Activated naive CD8-positive, alpha-beta T cell treated with anti-CD3 and anti-CD28 coated beads for 36 hours (primary cell): Measurements from ENCODE around the gene RAB25. TPM values are rescaled to one million over a fixed set of nuclear protein-coding genes. Genes with fewer than 3 reads are reported as not detected.
"Not testable (repeated sequence)": the region's sequence is repeated elsewhere in the genome, so short reads cannot be mapped to it uniquely, and the experiment has no call there.

ENCODE experiments used
- DNase-seq: peaks from one replicate; pipeline ENCODE4 v3.0.0; 2021
- H3K27ac Mint-ChIP-seq: one replicate; pipeline ENCODE4 v1.8.0; 2022; ENCODE audit warnings: mild to moderate bottlenecking, moderate library complexity, mixed read lengths
- H3K27me3 Mint-ChIP-seq: one replicate; pipeline ENCODE4 v1.8.0; 2022; ENCODE audit warnings: mild to moderate bottlenecking, mixed read lengths
- H3K36me3 Mint-ChIP-seq: one replicate; pipeline ENCODE4 v1.8.0; 2021; ENCODE audit warnings: mild to moderate bottlenecking, mixed read lengths
- H3K4me1 Mint-ChIP-seq: one replicate; pipeline ENCODE4 v1.8.0; 2021; ENCODE audit warnings: mixed read lengths
- H3K4me3 Mint-ChIP-seq: one replicate; pipeline ENCODE4 v1.8.0; 2022; ENCODE audit warnings: mild to moderate bottlenecking, moderate library complexity, mixed read lengths
- H3K9me3 Mint-ChIP-seq: one replicate; pipeline ENCODE4 v1.8.0; 2022; ENCODE audit warnings: mixed read lengths
- total RNA-seq, 2 experiments: library from RNA; stranded (reverse); gene quantifications; one replicate each; pipeline ENCODE4 v1.2.3, GENCODE V29; 2021

The RAB25 gene
- under 1 TPM; 0.64 to 0.99 TPM for total RNA-seq

DNA sequence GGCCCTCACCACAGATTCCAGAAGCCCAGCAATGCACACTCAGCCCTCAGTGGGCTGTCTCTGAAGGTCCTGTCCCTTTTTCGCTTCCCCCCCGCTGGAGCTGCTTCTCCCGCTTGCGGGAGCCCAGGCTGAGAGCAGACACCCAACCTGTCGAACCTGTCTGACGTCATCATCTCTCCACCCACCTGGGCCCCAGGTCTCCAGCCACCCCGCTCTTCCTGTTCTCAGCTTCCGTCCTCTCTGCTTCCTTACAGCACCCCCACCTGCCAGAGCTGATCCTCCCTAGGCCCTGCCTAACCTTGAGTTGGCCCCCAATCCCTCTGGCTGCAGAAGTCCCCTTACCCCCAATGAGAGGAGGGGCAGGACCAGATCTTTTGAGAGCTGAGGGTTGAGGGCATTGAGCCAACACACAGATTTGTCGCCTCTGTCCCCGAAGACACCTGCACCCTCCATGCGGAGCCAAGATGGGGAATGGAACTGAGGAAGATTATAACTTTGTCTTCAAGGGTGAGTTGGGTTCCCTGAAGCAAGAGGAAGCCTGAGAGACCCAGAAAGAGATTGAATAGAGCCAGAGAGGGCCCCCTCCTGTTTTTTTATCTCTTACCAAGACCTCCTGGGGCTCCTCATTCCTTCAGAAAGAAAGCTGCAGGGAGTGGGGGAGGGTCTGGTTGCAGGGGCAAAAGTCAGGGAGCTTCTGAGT lies at the start of gene RAB25:
Gene RAB25, plus strand, starts transcription at position 224 of the 700 bp plus-strand sequence. Its CDS starts 241 bp downstream, at position 465.
- Mint-ChIP-seq H3K4me3 (peak within 1 kb of the TSS; percentile 26), H3K36me3 (peaks cover 5% of the 10 kb centered on the region), H3K27ac (peak within 1 kb of the TSS; percentile 14), H3K27me3 (no peaks in the 10 kb centered on the region), H3K9me3 (no peaks in the 10 kb centered on the region), H3K4me1 (peaks cover 13% of the 10 kb centered on the region)
- DNase-seq = no peak

- Mint-ChIP-seq H3K36me3 (peaks cover 29% of the 10 kb centered on the region), H3K9me3 (no peaks in the 10 kb centered on the region), H3K27ac (no peak overlapping the region), H3K4me1 (peaks cover 6% of the 10 kb centered on the region), H3K4me3 (no peak overlapping the region), H3K27me3 (no peaks in the 10 kb centered on the region)
- DNase-seq = no peak
Observed at GRCh38 chr1:156012051-156012817, 48.7 kb upstream of the RAB25 start.

- Mint-ChIP-seq H3K27me3 (no peaks in the 10 kb centered on the region), H3K27ac (no peak overlapping the region), H3K4me1 (peaks cover 14% of the 10 kb centered on the region), H3K36me3 (peaks cover 37% of the 10 kb centered on the region), H3K9me3 (no peaks in the 10 kb centered on the region), H3K4me3 (no peak overlapping the region)
- DNase-seq = no peak
Observed at GRCh38 chr1:156014829-156015228, 46.1 kb upstream of the RAB25 start.

DNA sequence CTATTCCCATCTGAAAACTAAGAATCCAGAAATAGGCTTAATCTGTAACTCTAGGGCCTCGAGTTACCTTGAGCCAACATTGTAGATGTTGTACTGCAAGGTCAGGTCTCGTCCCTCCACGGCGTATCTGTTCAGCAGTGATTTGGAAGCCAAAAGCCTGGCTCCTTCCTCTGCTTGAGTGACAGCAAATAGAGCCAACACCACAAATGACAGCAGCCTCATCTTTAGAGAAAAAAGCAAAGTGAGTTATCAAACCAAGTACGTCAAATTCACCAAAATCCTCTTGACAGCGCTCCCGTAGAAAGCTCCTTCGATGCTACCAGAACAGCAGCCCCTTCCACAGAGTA lies 41.0 kb upstream of the RAB25 start:
- Mint-ChIP-seq H3K4me3 (peak overlapping the region; percentile 96), H3K4me1 (peaks cover 20% of the 10 kb centered on the region), H3K27me3 (peaks cover 1% of the 10 kb centered on the region), H3K27ac (peak overlapping the region; percentile 93), H3K9me3 (no peaks in the 10 kb centered on the region), H3K36me3 (peaks cover 24% of the 10 kb centered on the region)
- DNase-seq = no peak

DNA sequence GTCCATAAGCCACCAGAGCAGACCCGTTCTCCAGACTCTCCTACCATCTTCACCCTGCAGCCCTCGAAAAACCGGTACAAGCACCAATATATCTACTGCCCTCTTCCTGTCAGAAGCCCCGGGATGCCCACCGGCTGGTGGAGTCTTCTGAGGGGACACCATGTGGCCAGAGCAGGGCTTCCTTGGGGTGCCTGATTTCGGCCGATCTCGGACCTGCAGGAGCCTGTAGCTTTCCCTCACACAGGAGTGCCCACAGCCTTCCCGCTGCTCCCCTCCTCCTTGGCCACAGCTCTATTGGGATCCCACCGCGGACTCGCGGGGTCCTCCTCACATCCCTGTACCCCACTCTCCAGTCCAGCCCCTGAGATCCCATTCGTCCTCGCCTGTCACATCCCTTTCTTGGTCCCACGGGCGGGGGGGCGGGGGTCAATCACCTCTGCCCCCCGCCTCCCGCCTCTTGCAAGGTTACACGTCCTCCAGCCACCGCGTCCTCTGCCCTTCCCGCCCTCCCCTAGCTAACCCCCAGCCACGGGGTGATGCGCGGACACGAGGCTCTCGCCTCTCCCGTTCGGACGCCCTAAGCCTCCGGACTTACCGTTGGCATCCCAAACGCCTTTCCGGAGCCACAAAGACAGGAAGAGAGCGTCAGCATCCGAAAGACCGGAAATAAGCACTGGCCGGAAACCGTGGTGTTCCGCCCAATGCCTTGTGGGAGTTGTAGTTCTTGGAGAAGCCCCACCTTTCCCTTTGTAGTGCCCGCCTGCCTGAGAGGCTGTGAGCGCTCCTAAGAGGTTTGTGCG lies 40.5 kb upstream of the RAB25 start, which contains the start of gene SSR2:
Gene SSR2, minus strand, starts transcription at position 659 of the 800 bp plus-strand sequence. CDS start 784 bp downstream, outside the sequence.
- Mint-ChIP-seq H3K27me3 (peaks cover 7% of the 10 kb centered on the region), H3K4me1 (peaks cover 20% of the 10 kb centered on the region), H3K4me3 (peak within 1 kb of the TSS; percentile 96), H3K9me3 (no peaks in the 10 kb centered on the region), H3K36me3 (peaks cover 24% of the 10 kb centered on the region), H3K27ac (peak within 1 kb of the TSS; percentile 93)
- DNase-seq = peak; percentile 85

DNA sequence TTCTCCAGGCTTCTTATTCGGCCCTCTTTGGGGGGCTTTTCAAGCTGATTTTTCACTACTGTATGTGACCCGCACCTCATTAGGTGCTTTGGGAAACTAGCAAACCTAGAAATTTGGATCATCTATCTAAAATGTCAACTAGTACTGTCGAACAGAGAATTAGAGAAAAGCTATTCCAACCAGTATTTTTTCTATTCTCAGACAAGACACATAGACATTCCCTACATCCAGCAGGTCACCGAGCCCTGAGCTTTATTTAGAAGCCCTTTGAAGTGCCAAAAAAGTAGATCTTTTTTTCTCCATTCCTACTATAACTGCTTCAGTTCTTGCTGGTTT lies 39.9 kb upstream of the RAB25 start:
- Mint-ChIP-seq H3K27ac (peak overlapping the region; percentile 93), H3K9me3 (no peaks in the 10 kb centered on the region), H3K27me3 (peaks cover 13% of the 10 kb centered on the region), H3K4me3 (peak overlapping the region; percentile 96), H3K4me1 (peaks cover 24% of the 10 kb centered on the region), H3K36me3 (peaks cover 24% of the 10 kb centered on the region)
- DNase-seq = no peak

GRCh38 chr1:156021954-156022353 lies 39.0 kb upstream of the RAB25 start:
- peaks cover 13% of the 10 kb centered on the region for H3K27me3 Mint-ChIP-seq
- no peak overlapping the region for H3K27ac Mint-ChIP-seq
- no peak overlapping the region for H3K4me3 Mint-ChIP-seq
- DNase-seq = no peak
- H3K36me3 Mint-ChIP-seq = peaks cover 19% of the 10 kb centered on the region
- peaks cover 21% of the 10 kb centered on the region for H3K4me1 Mint-ChIP-seq
- H3K9me3 Mint-ChIP-seq = no peaks in the 10 kb centered on the region

GRCh38 chr1:156024801-156025200 lies 36.2 kb upstream of the RAB25 start:
- H3K36me3 Mint-ChIP-seq = peaks cover 6% of the 10 kb centered on the region
- H3K9me3 Mint-ChIP-seq = no peaks in the 10 kb centered on the region
- H3K4me3 Mint-ChIP-seq = no peak overlapping the region
- H3K4me1 Mint-ChIP-seq = peaks cover 12% of the 10 kb centered on the region
- no peak for DNase-seq
- peaks cover 13% of the 10 kb centered on the region for H3K27me3 Mint-ChIP-seq
- no peak overlapping the region for H3K27ac Mint-ChIP-seq

DNA sequence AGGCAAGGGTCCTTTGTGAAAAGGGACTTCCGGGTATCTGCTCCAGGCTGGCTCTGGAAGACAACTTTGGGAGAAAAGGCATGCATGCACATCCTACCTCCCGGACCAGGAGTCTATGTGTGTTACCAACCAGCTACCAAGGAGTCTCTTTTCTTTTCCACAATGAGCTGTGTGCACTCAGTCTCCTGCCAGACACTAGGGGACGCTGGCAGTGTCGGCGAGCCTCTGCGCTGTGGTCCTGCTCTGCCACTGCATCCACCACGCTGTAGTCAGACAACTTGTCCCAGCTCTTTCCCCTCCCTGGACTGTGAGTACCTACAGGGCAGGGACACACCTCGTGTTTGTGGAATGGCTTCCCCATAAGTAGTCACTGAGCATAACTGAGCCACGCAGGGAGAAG lies 35.1 kb upstream of the RAB25 start:
- H3K9me3 Mint-ChIP-seq = no peaks in the 10 kb centered on the region
- no peak overlapping the region for H3K27ac Mint-ChIP-seq
- DNase-seq = peak; percentile 45
- H3K27me3 Mint-ChIP-seq = peaks cover 13% of the 10 kb centered on the region
- peaks cover 8% of the 10 kb centered on the region for H3K4me1 Mint-ChIP-seq
- no peaks in the 10 kb centered on the region for H3K36me3 Mint-ChIP-seq
- H3K4me3 Mint-ChIP-seq = no peak overlapping the region

- Mint-ChIP-seq H3K4me1 (peaks cover 7% of the 10 kb centered on the region), H3K4me3 (no peak overlapping the region), H3K27ac (no peak overlapping the region), H3K9me3 (no peaks in the 10 kb centered on the region), H3K36me3 (no peaks in the 10 kb centered on the region), H3K27me3 (peaks cover 13% of the 10 kb centered on the region)
- DNase-seq = no peak
Observed at GRCh38 chr1:156026588-156026987, 34.4 kb upstream of the RAB25 start.

DNA sequence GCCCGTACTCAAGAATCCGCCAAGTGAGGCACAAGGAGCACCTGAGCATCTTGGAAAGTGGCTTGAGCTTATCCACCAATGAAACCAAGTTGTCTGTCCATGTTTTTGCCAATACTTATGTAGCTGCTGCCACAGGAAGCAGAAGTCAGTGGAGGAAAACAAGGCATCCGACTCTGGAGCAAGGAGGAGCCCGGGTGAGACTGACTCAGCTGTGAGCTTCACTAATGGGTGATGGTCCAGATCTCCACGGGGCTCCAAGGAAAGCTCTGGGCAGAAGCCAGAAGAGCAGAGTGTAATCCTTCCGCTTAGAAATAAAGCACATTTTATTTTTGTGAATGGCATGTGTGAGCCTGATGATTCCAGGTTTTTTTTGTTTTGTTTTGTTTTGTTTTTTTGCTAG lies 27.9 kb upstream of the RAB25 start:
- no peaks in the 10 kb centered on the region for H3K27me3 Mint-ChIP-seq
- no peaks in the 10 kb centered on the region for H3K4me1 Mint-ChIP-seq
- no peaks in the 10 kb centered on the region for H3K9me3 Mint-ChIP-seq
- H3K36me3 Mint-ChIP-seq = peaks cover 3% of the 10 kb centered on the region
- H3K4me3 Mint-ChIP-seq = no peak overlapping the region
- H3K27ac Mint-ChIP-seq = no peak overlapping the region
- no peak for DNase-seq

GRCh38 chr1:156034991-156035390 lies 26.0 kb upstream of the RAB25 start:
- H3K27ac Mint-ChIP-seq, H3K4me1 Mint-ChIP-seq, H3K36me3 Mint-ChIP-seq, DNase-seq, H3K4me3 Mint-ChIP-seq, H3K9me3 Mint-ChIP-seq, H3K27me3 Mint-ChIP-seq: not testable (repeated sequence)

DNA sequence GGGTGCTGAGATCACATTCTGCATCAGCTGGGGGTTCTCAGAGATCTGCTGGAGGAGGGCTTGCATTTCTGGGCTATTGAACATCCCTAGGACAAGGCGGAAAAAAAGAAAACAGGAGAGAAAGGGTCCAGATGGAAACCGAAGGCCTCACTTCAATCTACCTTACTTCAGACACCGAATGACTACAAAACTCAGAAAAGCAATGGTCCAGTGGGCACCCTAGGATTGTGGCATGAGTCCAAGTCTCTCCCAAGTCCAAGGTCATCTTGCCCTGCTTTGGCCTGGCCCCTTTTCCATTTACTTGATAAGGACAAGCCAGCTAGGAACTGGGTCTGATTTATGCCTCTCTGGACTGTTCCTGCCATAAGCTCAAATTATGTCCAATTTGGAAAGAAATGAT lies 18.1 kb upstream of the RAB25 start:
- Mint-ChIP-seq H3K4me3 (no peak overlapping the region), H3K27ac (no peak overlapping the region), H3K27me3 (no peaks in the 10 kb centered on the region), H3K4me1 (no peaks in the 10 kb centered on the region), H3K9me3 (no peaks in the 10 kb centered on the region), H3K36me3 (peaks cover 11% of the 10 kb centered on the region)
- DNase-seq = no peak

DNA sequence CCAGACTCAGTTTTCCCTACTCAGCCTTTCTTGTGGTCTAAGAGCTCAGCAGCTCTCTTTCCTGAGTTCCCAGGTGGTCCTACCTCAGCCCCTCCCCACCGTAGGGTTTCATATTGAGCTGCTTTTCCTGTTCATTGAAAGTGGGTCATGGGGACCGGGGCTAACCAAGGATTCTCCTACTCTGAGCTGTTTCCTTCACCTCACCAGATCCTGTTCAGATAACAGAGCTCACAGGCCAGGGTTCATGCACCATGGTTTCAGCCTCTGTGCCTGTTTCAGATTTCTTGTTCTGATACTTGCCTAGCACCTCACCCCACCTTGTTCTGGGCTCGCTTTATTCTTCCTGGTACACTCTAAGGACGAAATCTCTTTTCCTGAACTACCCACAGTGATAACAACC lies 15.9 kb upstream of the RAB25 start:
- H3K4me1 Mint-ChIP-seq = no peaks in the 10 kb centered on the region
- H3K4me3 Mint-ChIP-seq = no peak overlapping the region
- no peak for DNase-seq
- peaks cover 11% of the 10 kb centered on the region for H3K36me3 Mint-ChIP-seq
- H3K27me3 Mint-ChIP-seq = no peaks in the 10 kb centered on the region
- no peak overlapping the region for H3K27ac Mint-ChIP-seq
- no peaks in the 10 kb centered on the region for H3K9me3 Mint-ChIP-seq

DNA sequence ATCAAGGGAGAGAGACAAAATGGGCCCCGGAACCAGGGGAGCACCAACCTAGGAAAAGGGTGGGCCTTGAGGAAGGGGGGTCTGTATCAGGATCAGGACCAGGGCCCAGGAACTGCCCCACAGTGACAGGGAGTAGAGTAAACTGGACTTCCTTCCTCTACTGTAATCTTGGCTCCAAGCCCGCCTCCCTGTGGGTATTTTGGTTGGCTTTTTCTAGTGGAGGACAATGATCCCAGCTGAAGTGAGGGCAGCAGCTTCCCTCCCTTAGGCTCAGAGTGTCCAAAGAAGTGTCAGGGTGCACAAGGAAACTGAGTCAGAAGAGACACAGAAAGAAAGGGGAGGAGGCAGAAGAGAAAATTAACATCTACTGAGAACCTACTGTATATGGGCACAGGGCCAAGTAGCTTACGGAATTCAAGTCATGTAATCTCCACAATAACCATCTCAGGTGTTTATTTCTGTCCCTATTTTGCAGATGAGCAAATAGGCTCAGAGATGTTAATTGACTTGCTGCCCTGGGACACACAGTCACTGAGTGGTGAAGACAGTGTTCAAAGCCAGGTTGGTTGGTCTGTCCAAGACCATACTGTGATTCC lies 12.2 kb upstream of the RAB25 start:
- Mint-ChIP-seq H3K9me3 (no peaks in the 10 kb centered on the region), H3K27ac (no peak overlapping the region), H3K36me3 (peaks cover 6% of the 10 kb centered on the region), H3K27me3 (no peaks in the 10 kb centered on the region), H3K4me3 (no peak overlapping the region), H3K4me1 (peaks cover 13% of the 10 kb centered on the region)
- no peak for DNase-seq
